Kidney epithelial cell (primary cell): ENCODE measurements around the gene FOXRED2. TPM values are rescaled to one million over a fixed set of nuclear protein-coding genes. Genes with fewer than 3 reads are reported as not detected.

Source experiments
- DNase-seq: peaks from one replicate; pipeline ENCODE4 v3.0.0-alpha.2; 2010; ENCODE audit warnings: low read depth
- H3K27me3 ChIP-seq: 2 replicates; pipeline ENCODE4 v1.6.0; 2011; ENCODE audit warnings: low read length; ENCODE audit not compliant: control insufficient read depth, insufficient read depth
- H3K36me3 ChIP-seq: 2 replicates; pipeline ENCODE4 v1.5.1; 2011; ENCODE audit warnings: low read length; ENCODE audit not compliant: control insufficient read depth, insufficient read depth
- H3K4me3 ChIP-seq: 2 replicates; pipeline ENCODE4 v1.5.1; 2011; ENCODE audit warnings: low read depth, mild to moderate bottlenecking, control low read depth, low read length
- total RNA-seq: library from RNA; depleted of rRNA; stranded (reverse); fragments of >200 nt; gene quantifications from 2 replicates; pipeline ENCODE4 v1.2.3, GENCODE V29; 2015
- TF ChIP-seq, protein P1 (sequence below): IDR thresholded peaks from 2 replicates; pipeline ENCODE4 v1.5.1; 2011; ENCODE audit warnings: mild to moderate bottlenecking, moderate library complexity, low read length, control low read depth, inconsistent platforms; ENCODE audit not compliant: insufficient read depth, poor library complexity, severe bottlenecking

The FOXRED2 gene
- total RNA-seq, 1 donor from 2014 or later, result 16.6 TPM

DNA sequence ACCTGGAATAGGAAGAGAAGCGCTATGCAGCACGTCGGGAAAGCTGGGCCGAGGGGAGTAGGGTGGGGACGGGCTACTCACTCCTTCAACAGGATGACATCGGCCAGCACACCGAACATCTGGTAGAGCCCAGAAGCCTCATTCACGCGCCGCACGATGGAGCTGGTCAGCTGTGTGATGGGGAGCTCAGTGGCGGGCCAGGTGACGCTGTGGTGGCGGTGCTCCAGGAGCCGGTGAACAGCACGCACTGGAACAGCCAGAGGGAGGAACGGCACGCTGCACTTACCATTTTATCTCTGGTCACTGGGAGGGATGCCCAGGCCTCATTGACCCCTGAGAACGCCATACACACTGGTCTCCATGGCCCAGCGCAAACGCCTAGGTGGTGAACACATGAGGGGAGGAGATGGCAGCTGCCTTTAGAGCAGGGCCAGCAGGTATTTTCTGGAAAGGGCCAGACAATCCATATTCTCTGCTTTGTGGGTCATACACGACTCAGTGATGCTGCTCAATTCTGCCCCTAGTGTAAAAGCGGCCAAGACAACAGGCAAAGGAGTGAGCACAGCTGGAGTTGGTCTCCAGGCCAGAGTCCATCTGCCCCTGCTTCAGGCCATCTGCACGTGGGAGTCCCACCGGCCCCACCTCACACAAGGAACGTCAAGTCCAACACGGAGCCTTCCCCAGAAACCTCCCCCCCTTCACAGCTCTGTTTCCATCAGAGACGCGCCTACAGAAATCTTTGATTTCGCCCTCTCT lies 8.8 kb downstream of the FOXRED2 start:
- TF ChIP-seq, protein P1, sequence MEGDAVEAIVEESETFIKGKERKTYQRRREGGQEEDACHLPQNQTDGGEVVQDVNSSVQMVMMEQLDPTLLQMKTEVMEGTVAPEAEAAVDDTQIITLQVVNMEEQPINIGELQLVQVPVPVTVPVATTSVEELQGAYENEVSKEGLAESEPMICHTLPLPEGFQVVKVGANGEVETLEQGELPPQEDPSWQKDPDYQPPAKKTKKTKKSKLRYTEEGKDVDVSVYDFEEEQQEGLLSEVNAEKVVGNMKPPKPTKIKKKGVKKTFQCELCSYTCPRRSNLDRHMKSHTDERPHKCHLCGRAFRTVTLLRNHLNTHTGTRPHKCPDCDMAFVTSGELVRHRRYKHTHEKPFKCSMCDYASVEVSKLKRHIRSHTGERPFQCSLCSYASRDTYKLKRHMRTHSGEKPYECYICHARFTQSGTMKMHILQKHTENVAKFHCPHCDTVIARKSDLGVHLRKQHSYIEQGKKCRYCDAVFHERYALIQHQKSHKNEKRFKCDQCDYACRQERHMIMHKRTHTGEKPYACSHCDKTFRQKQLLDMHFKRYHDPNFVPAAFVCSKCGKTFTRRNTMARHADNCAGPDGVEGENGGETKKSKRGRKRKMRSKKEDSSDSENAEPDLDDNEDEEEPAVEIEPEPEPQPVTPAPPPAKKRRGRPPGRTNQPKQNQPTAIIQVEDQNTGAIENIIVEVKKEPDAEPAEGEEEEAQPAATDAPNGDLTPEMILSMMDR, result no peak
- H3K27me3 ChIP-seq, result no peaks in the 10 kb centered on the region
- no peak for DNase-seq
- no peak overlapping the region for H3K4me3 ChIP-seq
- H3K36me3 ChIP-seq, result no peaks in the 10 kb centered on the region

DNA sequence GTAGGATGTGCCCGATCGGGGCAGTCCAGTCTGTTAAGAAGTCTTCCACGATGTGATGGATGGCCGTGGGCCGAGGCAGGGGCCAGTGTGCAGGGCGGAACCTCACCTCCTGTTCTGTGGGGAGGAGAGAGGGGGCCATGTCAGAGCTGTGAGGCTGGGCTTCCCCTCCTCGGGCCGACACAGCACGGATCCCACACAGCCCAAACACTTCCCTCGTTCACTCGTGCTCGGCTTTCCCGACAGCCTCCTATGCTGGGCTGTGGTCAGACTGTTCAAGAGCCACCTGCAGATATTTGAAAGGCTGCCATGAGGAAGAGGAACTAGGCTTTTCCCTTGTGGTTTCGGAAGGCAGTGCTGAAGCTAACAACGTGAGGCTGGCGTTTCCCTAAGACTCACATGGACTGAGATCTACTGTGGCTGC lies 13.1 kb downstream of the FOXRED2 start:
- no peaks in the 10 kb centered on the region for H3K36me3 ChIP-seq
- no peak overlapping the region for H3K4me3 ChIP-seq
- H3K27me3 ChIP-seq, result no peaks in the 10 kb centered on the region
- no peak for DNase-seq
- TF ChIP-seq, protein P1, result no peak

DNA sequence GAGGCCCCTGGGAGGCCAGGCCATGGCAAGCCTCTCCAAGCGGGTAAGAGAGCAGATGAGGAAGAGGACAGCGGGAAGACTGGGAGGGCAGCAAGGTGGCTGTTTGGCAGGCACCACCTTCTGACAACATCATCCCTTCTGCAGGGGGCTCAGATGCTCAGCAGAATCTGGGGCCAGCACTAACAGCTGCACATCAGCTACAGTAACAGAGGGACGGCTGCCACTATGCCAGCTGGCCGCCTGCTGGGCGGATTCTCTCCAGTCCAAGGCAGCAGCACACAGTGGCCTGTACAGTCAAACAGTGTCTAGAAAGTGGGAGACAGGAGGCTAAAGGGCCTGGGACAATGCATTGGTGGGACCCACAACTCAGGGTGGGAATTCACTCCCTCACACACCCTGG lies 14.7 kb downstream of the FOXRED2 start:
- Histone ChIP-seq H3K27me3 (no peaks in the 10 kb centered on the region), H3K36me3 (no peaks in the 10 kb centered on the region), H3K4me3 (no peak overlapping the region)
- TF ChIP-seq, protein P1, result no peak
- no peak for DNase-seq

DNA sequence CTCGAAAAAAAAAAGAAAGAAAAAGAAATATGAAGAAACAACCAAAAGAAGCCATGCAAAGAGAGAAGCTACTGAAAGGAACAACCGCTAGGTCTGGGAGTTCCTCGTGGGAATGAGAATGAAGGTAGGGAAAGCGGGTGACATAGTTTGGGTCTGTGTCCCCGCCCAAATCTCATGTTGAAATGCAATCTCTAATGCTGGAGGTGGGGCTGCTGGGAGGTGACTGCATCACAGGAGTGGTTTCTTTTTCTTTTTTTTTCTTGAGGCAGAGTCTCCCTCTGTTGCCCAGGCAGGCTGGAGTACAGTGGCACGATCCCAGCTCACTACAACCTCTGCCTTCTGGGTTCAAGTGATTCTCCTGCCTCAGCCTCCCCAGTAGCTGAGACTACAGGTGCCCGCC lies 15.7 kb downstream of the FOXRED2 start:
- no peak for DNase-seq
- Histone ChIP-seq H3K36me3 (no peaks in the 10 kb centered on the region), H3K4me3 (no peak overlapping the region), H3K27me3 (no peaks in the 10 kb centered on the region)
- TF ChIP-seq, protein P1, result no peak

DNA sequence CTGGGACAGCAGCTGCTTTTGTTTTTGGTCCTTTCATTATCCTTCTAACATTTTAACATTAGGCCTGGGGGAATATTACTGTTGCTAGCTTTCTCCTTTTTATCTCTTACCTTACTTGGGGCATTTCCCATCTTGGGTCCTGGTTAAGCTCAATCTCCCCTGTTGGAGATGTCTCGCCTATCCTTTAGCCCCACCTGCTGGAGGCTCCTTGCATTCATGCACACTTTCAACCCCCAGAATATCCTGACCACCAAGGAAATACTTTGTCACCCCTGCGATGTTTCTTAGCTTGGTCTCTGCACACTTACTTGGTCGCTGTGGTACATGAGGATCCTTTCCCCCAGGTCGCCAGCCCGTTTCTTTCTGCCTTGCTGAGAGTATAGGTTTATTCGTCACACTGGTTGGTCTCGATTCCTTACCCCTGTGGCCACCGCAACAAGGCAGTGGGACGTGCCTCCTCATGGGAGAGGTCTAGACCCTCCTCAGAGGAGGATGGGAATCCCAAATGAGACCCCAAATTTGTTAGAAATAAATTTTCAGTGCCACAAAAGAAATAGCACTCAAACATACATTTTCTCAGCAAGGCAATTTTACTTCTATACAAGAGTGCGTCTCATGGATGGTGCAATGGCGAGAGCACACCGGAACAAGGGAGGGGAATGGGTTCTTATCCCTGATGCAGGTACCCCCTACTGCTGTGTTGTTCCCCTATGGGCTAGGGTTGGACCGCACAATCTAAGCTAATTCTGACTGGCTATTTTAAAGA lies 20.0 kb downstream of the FOXRED2 start:
- Histone ChIP-seq H3K36me3 (no peaks in the 10 kb centered on the region), H3K27me3 (no peaks in the 10 kb centered on the region), H3K4me3 (no peak overlapping the region)
- TF ChIP-seq, protein P1, result peak; percentile 57
- no peak for DNase-seq
